Activated T-cell treated with anti-CD3 and anti-CD28 coated beads for 24 hours (primary cell): ENCODE measurements around the gene CHI3L1.
"Not testable (repeated sequence)": the region's sequence is repeated elsewhere in the genome, so short reads cannot be mapped to it uniquely, and the experiment has no call there.

ENCODE experiments used
- DNase-seq: peaks from one replicate; pipeline ENCODE4 v3.0.0-alpha.2; 2020; ENCODE audit warnings: low read depth

The CHI3L1 gene

DNA sequence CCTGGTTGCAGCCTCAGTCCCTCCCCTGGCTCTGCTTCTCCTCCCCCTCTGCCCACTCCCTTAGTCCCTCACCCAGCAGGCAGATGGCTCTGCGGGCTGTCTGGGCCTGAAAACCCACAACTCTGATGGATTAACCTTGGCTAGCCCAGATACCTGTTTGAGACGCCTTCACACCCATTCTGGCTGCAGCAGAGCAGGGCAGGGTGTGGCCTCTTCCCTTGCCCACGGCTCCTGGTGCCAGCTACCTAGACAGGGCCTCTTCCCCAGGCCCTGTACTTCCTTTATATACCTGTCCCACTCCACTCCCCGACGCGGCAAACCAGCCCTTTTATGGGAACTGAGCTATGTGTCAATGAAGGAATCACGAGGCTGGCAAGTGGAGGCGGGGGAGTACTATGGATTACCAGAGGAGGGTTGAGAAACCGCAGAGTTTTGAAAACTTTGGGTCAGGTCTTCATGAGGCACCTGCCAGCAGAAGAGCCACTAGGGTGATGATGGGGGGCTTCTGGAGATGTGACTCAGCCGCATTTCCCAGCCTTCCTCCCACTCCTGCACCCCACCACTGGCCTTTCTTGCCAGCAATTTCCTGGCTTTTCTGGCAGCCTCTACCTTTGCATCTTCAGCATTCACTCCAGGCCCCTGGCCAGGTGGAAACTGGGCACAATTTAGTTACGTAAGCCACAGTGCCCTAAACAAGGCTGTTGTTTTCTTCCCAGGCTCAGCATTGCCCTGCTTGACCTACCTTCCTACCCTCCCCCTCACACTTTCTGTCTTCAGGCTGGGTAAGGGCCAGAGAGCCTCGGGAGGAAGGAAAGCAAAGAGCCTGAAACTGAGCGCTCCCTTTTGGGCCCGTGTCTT lies at the start of gene CHI3L1:
TSS of gene CHI3L1 (minus strand) at position 259 of the 858 bp plus-strand sequence. CDS start at position 178, 81 bp downstream.
- DNase-seq = no peak

DNA sequence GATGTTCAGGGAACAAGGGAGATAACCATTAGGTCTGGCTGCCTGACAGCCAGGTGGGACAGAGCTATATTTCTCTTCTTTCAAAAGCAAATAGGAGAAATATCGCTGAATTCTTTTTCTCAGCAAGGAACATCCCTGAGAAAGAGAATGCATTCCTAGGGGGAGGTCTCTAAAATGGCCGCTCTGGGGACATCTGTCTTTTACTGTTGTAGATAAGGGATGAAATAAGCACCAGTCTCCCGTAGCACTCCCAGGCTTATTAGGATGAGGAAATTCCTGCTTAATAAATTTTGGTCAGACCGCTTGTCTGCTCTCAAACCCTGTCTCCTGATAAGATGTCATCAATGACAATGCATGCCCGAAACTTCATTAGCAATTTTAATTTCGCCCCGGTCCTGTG lies 48.4 kb upstream of the CHI3L1 start:
- DNase-seq = not testable (repeated sequence)

DNA sequence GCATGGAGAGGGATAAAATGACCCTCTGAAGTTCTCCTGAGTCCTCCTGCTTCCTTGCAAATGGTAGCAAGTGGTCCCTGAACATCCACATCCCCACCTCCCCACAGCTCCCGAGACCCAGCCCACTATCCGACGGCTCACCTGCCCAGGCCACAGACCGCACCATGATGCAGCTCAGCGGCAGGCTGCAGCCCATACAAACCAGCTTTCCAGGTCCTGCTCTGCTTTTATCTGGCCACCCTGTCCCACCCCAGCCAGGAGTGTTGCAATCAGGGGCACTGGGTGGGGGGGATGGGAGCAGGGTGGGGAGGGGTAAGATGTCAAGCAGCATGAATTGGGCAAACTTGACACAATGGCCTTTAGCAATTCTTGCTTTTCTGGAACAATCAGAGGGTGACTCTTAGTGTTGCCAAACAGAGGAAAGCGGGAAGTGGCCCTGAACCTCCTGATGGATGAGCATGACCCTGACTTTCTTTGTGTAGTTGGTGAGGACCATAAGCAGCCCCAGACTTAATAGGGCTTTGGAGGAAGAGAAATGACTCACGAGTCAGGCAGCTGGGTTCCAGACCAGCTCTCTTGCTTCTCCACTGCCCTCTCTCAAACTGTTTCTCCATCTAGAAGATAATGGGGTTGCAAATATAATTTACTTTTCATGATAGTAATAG lies 43.1 kb upstream of the CHI3L1 start, which contains the start of gene CHIT1:
TSS of gene CHIT1 (minus strand) at position 203 of the 665 bp plus-strand sequence. CDS start at position 166, 37 bp downstream.
- DNase-seq = no peak

DNA sequence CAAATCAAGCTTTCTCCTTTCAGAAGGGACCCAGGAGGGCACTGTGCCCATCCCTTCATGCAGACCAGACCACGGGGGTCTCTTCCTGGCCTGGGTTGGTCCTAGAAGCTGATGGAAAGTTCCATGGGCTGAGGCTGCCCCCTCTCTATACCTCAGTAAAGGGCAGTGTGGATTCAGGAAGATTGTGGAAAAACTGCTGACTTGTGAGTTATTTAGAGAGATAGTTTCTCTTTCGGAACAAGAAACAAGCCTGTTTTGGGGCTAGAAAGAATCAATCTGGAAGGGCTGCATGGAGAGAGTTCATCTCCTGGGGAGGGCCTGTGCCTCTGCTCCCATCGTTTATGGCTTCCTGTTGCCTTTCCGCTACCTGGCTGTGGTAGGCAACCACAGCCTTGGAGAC lies 42.2 kb upstream of the CHI3L1 start:
- DNase-seq = no peak

DNA sequence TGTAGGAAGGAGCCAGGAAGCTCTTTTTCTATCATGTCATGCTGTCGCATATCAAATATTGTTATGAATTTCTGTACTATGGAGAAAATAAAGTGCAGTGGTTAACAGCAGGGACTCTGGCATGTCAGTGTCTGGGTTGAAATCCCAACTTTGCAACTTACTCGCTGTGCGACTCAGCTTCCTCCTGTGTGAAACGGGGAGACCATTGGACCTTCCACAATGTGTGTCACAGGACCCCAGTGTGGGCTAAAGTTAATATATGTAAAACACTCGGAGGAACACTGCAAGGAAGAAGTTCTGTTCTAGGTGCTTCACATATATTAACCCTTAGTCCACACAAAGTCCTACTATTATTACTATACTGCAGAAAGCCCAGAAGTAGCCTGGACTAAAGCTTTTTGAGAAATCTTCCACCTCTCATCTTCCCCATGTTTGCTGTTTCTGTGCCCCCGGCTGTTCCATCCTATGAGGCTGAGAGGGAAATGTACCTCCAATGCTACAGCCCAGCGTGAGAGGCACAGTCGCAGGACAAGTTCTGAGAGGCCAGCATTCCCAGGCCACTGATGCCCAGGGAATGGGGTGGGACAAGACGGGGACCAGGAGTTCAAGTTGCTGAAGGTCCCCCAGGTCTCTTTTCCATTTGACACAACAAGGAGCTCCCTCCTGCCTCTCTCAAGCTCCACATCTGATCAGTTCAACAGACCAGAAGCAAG lies 41.0 kb upstream of the CHI3L1 start:
- no peak for DNase-seq

DNA sequence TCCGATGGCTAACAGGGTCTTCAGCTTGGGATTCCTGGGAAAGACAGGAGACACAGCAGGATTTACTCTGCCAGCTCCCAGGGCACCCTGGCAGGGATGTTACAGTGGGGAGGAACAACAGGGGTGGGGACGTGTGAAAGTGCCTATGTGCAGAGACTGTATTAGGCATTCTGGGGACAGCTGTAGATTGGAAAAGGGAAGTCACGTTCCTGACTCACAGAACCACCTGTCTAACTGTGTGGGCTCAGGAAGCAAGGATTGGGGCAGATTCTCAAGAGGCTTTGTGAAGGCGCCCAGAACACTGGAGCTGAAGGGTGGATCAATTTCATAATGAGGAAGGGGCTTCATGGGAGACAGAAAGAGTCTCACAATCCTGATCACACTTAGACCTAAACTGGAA lies 38.6 kb upstream of the CHI3L1 start:
- DNase-seq = no peak

DNA sequence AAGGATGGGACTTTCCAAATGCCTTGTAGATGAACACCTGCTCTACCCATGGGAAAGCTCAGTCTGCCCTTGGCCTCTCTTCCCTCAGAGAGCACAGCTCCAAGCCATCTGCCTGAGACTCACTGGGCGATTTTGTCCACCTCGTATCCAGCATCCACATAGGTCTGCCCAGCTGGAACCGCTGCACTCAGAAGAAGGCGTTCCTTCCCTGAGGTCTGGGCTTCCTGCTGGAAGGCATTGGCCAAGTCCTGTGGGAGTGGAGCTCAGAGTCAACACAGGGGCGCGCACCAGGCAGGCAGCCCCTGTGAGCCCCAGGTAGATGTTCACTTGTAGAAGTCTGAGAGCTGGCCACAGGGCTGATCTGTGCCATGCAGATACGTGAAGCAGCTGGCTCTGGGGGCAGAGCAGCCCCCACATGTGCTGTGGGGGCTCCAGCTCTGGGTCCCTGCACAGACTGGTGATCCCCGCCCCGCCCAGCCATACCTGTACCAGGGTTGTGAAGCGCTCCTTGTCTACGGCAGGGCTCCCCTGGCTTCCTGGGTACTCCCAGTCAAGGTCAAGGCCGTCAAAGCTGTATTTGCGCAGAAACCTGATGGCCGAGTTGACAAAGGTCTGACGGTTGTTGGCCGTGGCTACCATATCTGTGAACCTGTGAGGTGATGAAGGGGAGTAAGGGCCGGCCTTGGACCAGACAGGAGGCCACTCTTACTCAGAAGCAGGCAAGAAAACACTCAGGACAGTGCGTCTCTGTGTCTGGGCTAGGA lies 36.7 kb upstream of the CHI3L1 start:
- no peak for DNase-seq

DNA sequence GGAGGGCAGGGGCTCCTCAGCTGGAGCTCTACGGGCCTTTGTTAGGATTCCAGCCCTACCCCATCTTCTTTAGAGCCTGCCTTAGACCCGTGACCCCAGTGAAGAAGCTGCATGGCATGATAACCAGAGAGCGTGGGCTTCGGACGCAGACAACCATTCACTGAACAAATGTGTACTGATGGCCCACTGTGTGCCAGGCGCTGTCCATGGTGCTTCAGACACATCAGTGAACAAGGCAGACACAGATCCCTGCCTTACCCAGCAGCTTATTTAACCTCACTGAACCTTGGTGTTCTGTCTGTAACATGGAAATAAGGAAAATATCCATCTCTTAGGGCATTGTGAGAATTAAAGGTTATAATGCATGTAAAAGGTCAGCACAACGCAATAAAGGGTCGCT lies 33.4 kb upstream of the CHI3L1 start:
- no peak for DNase-seq

DNA sequence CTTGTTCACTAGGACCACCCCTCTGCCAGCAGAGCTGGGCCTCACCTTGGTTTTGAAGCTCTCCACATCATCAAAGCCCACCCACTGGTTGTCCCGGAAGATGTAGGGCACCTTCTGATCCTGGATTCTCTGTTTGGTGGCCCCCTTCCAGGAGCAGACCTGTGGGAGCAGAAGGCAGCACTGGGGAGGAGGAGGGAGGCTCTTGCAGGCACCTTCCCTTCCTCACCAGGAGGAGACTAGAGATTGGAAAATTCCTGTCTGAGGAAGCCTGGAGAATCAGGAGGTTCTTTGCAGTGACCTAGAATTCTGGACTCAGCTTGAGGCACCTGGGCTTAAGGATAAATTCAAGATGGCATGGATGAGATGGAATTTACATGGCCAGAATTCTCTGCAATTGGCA lies 32.7 kb upstream of the CHI3L1 start:
- no peak for DNase-seq

DNA sequence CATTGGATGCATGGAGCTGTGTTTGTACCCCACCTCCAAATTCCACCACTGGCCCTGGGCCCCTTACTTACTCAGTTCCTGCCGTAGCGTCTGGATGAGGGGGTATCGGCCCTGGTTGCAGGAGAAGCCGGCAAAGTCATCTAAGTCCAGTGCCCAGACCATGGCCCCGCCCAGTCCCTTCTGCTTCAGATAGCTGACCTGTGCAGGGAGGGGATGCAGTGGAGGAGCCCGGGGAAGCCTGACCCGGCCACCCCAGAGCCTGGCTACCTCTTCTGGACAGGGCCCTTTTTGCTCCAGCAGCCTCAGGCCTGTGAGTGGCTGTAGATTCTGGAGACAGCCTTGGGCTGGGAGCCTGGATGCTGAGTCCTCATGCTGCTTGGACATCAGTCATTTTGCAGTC lies 31.2 kb upstream of the CHI3L1 start:
- DNase-seq = no peak

DNA sequence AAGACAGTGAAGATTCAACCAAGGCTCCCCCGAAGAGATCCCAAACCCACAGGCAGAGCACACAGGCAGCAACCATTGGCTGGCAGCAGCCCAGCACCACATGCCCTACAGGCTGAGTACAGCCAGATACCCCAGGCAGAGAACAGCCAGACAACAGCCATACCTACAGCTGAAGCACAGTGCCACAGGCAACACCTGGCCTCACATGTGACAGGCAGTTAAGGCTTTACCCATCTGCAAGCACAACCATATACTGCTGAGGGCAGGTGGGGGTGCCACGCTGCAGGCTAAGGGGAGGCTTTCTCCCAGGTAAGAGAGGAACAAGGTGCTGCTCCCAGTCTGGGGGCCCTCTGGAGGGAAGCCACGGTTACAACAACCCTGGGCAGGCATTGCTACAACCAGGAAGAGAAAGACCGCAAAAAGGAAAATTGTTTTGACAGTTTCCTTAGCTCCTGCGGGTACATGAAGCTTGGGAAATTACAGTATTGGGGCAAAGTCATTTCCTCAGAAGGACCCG lies 30.7 kb upstream of the CHI3L1 start:
- no peak for DNase-seq

DNA sequence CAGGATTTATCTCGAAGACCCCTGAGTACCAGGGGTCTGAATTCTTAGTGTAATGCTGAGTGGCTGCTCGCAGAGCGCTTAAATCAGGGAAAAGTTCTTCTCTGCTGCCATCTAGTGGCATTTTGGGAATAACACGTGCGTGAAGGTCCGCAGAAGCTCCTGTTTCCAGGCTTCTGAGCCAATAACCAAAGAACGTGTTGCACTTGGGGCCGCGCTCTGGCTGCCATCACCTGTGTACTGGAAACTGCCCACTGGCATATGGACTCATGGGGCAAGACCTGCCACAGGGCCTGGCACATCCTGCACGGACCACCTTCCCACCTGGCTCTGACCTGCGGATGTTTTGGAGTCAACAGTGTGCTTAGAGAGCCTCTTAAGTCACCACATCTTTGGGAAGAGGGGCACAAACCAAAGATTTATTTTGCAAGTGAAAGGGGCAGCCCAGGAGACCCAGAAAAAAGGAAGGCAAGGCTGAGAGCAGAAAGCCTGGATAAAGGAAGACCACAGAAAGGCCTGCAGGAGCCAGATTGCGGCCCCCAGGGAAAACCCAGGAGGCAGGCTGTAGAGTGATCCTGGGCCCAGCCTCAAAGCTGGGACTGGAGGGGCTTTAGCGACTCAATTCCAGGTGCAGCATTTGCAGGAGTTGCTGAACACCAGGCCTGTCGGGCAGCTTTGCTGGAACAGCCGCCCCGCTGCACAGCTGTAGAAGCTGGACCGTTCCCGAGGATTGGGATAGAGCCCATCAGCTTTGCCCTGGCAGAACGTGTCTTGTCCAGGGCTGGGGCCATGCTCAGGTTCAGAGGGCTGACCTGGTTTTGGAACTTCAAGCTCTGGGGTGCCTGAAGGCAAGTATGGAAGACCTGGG lies 30.0 kb upstream of the CHI3L1 start:
- peak; percentile 55 for DNase-seq

DNA sequence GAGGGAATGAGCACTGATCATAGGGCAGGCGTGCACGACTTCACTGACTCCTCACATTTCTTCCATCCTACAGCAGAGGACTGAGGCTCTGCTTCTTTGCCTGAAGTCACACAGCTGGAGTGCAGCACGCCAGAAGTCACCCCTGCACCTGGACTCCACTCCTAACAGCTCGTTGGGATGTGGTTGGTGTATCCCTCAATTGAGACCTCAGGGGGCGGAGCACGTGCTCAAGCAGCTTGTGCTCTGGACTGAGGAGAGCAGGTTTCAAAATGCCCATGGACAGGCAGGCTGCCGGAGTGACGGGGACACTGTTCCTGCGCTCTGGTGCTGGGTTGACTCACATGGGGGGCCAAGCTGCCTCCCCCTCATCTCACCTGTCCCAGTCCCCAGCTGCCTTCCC lies 29.1 kb upstream of the CHI3L1 start:
- no peak for DNase-seq

DNA sequence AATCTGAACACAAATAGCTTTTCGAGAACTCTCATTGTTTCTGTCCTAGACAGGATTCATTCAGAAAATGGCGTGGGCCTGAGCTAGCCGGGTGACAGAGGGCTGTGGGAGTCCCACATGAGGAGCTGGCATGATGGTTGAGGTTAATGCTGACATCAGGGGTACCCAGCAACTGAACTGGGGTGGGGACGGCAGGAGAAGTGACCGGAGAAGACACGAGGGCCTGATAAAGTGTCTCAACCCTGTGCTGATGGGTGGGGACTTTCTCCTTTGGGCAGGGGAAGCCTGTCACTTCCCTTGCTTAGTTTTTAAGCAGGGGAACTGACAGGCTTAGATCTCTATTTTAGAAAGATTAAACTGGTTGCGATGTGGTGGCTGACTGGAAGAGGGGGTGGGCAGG lies 28.4 kb upstream of the CHI3L1 start:
- no peak for DNase-seq

DNA sequence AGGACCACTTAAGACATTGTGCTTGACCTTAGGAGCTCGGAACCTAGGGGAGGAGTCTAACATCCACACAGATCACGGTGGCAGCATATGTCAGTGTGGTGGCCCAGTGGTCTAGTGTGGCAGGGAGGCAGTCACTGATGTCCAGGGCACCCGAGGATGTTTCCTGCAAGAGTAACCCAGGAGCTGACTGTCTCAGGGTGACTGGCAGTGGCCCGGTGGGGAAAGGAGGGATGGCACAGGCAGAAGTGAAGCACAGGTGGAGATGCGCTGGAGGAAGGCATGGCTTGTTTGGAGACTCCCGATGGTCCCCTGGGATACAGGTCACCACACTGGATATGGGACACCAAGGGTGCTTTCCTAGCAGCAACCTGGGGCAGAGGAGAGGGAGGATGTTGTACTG lies 26.6 kb upstream of the CHI3L1 start:
- no peak for DNase-seq

DNA sequence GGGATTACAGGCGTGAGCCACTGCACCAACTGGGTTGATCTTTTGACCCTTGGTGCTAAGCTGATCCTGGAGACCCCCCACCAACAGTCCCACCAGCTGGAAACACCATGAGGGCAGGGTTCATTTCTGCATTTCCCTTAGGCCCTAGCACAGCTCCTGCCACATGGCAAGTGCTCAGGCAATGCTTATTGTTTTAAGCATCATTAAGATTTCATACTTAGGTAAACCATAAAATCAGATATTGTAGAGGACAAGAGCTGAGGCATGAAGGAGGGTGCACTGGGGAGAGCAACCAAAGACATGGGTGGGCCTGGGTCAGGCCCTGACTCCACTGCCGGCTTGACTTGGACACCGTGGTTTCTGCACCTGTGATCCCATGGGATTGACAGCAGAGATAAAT lies 25.3 kb upstream of the CHI3L1 start:
- no peak for DNase-seq

DNA sequence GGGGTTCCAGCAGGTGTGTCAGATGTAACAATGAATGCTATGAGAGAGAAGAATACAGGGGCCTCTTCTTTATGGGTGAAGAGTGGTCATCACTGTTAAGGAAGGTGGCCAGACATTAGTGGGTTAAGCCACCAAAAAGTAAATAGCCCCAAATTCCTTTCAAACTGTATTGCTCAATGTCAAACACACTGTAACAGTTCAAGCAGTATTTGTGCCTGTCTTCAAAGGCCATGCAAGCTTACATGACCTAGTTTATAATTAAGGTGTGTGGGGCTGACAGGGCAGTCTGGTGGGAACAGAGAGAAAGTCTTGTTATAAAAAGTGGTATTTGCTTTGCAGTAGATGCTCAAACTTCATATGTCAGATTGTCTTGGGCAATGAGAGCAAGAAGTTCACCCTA lies 24.5 kb upstream of the CHI3L1 start:
- DNase-seq = no peak

DNA sequence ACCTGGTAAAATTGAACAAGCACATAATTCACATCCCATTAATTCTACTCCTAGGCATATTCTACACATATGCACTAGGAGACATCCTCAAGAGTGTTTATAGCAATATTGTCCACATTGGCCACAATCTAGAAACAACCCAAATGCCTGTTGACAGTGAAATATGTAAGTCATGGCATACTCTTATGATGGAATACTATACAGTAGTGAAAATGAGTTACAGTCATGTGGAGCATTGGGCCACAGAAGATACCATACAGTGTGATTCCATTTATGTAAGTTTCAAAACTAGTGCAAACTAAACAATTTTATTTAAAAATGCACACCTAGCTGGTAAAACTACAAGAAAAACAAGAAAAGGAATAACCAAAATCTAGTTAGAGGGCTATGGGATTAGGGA lies 23.8 kb upstream of the CHI3L1 start:
- DNase-seq = no peak

DNA sequence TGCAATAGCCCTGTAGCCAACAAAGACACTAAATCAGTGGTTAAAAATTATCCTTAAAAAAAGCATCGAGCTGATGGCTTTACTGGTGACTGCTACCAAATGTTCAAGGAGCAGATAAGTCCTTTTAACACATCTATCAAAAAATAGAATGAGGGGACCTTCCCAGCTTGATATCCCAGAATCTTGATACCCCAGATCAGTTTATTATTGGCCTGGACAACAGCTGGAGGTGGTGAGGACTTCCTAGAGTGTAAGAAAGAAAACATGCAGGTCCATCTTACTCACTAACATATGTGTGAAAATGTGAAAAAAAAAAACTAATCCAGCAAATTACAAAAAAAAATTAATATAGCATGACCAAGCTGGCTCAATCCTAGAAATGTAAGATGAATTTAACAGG lies 21.7 kb upstream of the CHI3L1 start:
- DNase-seq = no peak

DNA sequence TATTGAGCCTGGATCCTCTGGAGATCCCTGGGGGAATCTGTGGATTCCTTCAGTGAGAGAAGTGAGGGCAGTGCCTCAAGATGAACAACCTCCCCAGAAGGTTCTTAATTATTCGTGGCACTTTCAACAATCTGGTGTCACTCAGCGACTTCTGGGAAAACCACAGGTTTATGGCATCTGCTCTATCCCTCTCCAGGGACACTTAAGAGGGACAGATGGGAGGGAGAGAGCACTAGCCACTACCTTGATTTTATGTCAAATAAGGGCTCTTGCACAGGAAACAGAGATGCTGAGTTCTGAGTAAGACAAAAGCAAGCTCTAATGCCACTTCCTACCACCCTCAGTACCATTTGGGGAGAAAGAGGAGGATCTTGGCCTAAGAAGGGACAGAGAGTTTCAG lies 21.2 kb upstream of the CHI3L1 start:
- no peak for DNase-seq

DNA sequence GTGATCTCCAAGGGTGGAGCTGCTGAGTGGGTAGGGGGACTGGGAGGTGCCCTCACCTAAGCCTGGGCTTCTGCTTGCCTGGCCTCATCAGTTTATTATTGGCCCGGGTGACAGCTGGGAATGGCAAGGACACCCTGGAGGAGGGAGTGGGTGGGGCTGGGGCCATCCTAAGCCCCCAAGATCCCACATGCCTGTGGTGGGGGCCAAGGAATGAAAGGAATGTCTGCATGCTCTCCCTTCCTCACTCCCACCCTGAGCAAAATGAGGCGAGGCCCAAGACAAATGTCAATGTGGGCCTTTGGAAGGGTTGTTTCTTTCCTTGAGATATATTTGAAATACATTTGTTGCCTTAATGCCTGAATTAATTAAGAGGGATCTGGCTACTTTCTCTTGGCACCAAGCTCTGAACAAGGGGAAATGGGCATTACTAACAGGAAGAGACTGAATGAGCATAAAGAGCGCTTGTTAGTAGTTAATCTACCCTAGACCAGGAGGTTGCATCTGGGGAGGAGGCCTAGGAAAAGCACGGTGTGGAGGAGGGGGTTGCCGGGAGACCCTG lies 19.7 kb upstream of the CHI3L1 start:
- DNase-seq = no peak
